HL-60/S4 (cell line): ENCODE data around the gene ITIH2.

ENCODE experiments used
- in situ Hi-C: fragments of 300-500 bp; cut with MboI; formaldehyde crosslinking; loops from 2 replicates; pipeline ENCODE4 v1.14.3; 2022; ENCODE audit warnings: low sequenced_read_pairs

Gene ITIH2

DNA sequence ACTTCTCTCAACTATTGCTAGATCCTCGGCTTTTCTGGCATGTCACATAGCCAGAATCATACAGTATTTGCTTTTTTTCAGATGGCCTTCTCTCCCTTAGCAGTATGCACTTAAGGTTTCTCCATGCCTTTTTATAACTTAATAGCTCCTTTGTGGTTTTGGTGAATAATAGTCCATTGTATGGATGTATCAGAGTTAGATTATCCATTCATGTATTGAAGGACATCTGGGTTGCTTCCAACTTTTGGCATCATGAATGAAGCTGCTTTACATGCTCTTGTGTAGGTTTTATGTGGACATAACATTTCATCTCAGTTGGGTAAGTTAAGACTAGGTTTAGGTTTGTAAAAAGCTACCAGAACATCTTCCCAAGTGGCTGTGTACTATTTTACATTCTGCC, 89.4 kb downstream of the ITIH2 start:
- in situ Hi-C loops = no loop called here

DNA sequence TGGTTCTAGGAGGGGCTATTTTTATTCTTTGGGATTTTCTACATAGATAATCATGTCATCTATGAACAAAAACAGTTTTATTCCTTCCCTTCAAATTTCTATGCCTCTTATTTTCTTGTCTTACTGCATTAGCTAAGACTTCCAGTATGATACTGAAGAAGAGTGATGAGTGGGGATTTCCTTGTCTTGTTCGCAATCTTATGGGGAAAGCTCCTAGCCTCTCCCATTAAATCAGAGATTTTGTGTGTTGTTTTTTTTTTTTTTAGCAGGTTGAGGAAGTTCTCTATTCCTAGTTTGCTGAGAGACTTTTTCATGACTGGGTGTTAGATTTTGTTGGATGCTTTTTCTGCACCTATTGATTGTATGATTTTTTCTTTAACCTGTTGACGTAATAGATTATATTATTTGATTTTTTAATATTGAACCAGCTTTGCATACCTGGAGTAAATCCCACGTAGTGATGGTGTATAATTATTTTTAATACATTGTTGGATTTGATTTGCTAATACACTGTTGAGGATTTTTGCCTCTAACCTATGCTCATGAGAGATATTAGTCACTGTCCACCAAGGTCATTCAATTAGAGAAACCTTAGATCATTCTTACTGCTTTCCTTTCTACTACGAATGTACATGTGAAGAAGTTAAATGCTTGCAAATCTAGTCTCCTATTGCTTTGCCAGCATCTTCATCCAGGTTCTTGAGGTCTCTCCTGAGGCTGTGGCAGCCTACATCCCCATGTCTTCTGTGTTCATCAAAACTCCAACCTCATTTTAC, 91.3 kb downstream of the ITIH2 start:
- in situ Hi-C loops = no loop called here

DNA sequence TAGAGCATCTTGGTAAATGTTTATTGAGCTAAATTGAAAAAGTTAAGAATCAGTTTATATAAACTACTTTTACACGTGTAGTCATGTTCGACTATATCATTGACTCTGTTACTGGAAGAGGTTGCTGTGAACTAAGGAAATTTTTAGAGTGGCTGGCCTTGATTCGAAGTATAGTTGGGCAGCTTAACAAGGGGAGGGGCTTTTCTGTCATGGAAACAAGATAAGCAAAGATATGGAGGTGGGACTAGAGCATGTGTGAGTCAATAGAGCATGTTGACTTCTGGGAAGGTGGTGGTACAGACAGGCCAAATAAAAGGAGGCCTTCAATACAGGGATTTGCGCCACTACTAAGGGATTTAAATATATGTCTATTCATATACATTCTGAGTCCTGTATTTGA, 92.5 kb downstream of the ITIH2 start:
- in situ Hi-C loops = no loop called here

- in situ Hi-C loops = no loop called here
Measured at GRCh38 chr10:7797582-7797981, 94.5 kb downstream of the ITIH2 start.
